ENCODE data around the gene CNTNAP2.

CNTNAP2 gene

GRCh38 chr7:148011753-148012152 is 1895.2 kb downstream of the CNTNAP2 start:
- Mint-ChIP-seq H3K36me3 (no peaks in the 10 kb centered on the region), H3K4me1 (ENCODE audit: low read depth) (no peaks in the 10 kb centered on the region), H3K9me3 (ENCODE audit: low read depth) (no peaks in the 10 kb centered on the region), H3K27me3 (peaks cover 3% of the 10 kb centered on the region), H3K27ac (no peak overlapping the region), H3K4me3 (no peak overlapping the region)

GRCh38 chr7:148014001-148014400 is 1897.4 kb downstream of the CNTNAP2 start:
- Mint-ChIP-seq H3K9me3 (ENCODE audit: low read depth) (no peaks in the 10 kb centered on the region), H3K36me3 (no peaks in the 10 kb centered on the region), H3K27ac (no peak overlapping the region), H3K27me3 (peaks cover 3% of the 10 kb centered on the region), H3K4me3 (no peak overlapping the region), H3K4me1 (ENCODE audit: low read depth) (no peaks in the 10 kb centered on the region)

GRCh38 chr7:148014541-148014940 is 1897.9 kb downstream of the CNTNAP2 start:
- H3K27ac Mint-ChIP-seq, result no peak overlapping the region
- H3K9me3 Mint-ChIP-seq (ENCODE audit: low read depth), result no peaks in the 10 kb centered on the region
- H3K4me3 Mint-ChIP-seq, result no peak overlapping the region
- peaks cover 3% of the 10 kb centered on the region for H3K27me3 Mint-ChIP-seq
- H3K36me3 Mint-ChIP-seq, result no peaks in the 10 kb centered on the region
- no peaks in the 10 kb centered on the region for H3K4me1 Mint-ChIP-seq (ENCODE audit: low read depth)

- Mint-ChIP-seq H3K9me3 (ENCODE audit: low read depth) (no peaks in the 10 kb centered on the region), H3K36me3 (no peaks in the 10 kb centered on the region)
Observed at GRCh38 chr7:148017126-148017525, 1900.5 kb downstream of the CNTNAP2 start.

DNA sequence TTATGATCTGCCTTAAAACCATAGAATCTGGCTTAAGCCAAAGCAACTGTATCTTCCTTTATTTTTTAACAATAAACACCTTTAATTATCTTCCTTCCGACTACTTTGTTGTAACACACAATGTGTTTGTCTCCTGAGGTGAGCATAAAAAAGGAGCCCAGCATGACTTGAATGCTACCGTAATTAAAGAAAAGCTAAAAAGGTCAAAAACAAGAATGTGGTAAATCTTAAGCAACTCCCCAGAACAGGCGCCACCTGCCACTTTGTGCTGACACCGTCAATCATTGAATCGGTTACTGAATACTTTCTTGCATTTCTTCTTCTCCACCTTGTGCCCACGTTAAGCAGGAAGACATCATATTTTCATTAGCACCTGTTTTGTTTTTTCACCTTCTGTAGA is 1904.1 kb downstream of the CNTNAP2 start:
- no peaks in the 10 kb centered on the region for H3K36me3 Mint-ChIP-seq
- H3K27me3 Mint-ChIP-seq, result peaks cover 3% of the 10 kb centered on the region
- no peaks in the 10 kb centered on the region for H3K4me1 Mint-ChIP-seq (ENCODE audit: low read depth)
- no peaks in the 10 kb centered on the region for H3K9me3 Mint-ChIP-seq (ENCODE audit: low read depth)
- H3K27ac Mint-ChIP-seq, result no peak overlapping the region
- no peak overlapping the region for H3K4me3 Mint-ChIP-seq

More at GRCh38 chr7:148017126-148017525, 1900.5 kb downstream of the CNTNAP2 start:
- Mint-ChIP-seq H3K27me3 (peaks cover 6% of the 10 kb centered on the region), H3K4me1 (ENCODE audit: low read depth) (no peaks in the 10 kb centered on the region), H3K4me3 (no peak overlapping the region), H3K27ac (no peak overlapping the region)

GRCh38 chr7:148021507-148022045 is 1905.0 kb downstream of the CNTNAP2 start:
- H3K4me3 Mint-ChIP-seq, result no peak overlapping the region
- H3K4me1 Mint-ChIP-seq (ENCODE audit: low read depth), result no peaks in the 10 kb centered on the region
- no peak overlapping the region for H3K27ac Mint-ChIP-seq
- peaks cover 3% of the 10 kb centered on the region for H3K27me3 Mint-ChIP-seq
- H3K9me3 Mint-ChIP-seq (ENCODE audit: low read depth), result no peaks in the 10 kb centered on the region
- no peaks in the 10 kb centered on the region for H3K36me3 Mint-ChIP-seq

GRCh38 chr7:148022832-148023231 is 1906.2 kb downstream of the CNTNAP2 start:
- peaks cover 3% of the 10 kb centered on the region for H3K27me3 Mint-ChIP-seq
- no peak overlapping the region for H3K27ac Mint-ChIP-seq
- H3K4me3 Mint-ChIP-seq, result no peak overlapping the region
- H3K36me3 Mint-ChIP-seq, result no peaks in the 10 kb centered on the region
- no peaks in the 10 kb centered on the region for H3K4me1 Mint-ChIP-seq (ENCODE audit: low read depth)
- no peaks in the 10 kb centered on the region for H3K9me3 Mint-ChIP-seq (ENCODE audit: low read depth)

DNA sequence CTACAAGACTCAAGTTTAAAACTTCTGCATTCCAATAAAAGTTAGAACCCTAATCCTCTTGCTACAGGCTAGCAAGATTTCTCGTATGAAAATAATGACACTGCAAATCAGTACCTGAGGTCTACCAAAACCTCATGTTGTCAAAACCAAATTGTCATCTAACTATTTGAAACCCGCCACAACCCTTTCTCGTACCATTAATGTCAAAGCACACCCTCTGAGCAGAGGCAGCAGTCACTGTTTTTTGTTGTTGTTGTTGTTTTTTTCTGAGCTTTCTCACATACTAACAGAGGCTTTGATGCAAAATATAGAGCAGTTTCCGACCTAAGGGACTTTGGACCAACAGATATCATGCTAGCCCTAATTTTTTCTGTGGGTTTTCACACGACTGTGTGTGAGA is 1910.1 kb downstream of the CNTNAP2 start:
- Mint-ChIP-seq H3K4me3 (no peak overlapping the region), H3K27me3 (no peaks in the 10 kb centered on the region), H3K4me1 (ENCODE audit: low read depth) (no peaks in the 10 kb centered on the region), H3K27ac (no peak overlapping the region), H3K9me3 (ENCODE audit: low read depth) (no peaks in the 10 kb centered on the region), H3K36me3 (no peaks in the 10 kb centered on the region)

GRCh38 chr7:148028165-148028564 is 1911.6 kb downstream of the CNTNAP2 start:
- Mint-ChIP-seq H3K4me1 (ENCODE audit: low read depth) (no peaks in the 10 kb centered on the region), H3K4me3 (no peak overlapping the region), H3K27ac (no peak overlapping the region), H3K9me3 (ENCODE audit: low read depth) (no peaks in the 10 kb centered on the region), H3K36me3 (no peaks in the 10 kb centered on the region), H3K27me3 (peaks cover 1% of the 10 kb centered on the region)

DNA sequence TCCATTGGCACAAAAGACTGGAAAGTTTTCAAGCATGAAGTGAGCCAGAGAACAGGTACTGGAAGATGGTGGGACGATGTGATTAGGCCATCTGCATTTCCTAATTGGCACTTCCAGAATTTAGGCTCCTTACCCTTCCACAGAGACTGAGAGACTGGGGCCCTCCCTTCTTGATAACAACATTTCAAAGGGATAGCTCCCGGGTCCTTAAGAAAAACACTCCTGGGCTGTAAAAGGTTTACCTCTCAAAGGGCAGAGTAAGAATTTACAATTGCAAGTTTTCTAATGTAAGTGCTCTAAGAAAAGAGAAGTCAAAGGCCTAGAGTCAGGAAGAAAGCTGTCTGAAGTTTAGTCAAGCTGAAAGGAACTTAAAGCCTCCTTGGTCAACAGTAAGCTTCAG is 1914.4 kb downstream of the CNTNAP2 start:
- H3K9me3 Mint-ChIP-seq (ENCODE audit: low read depth), result no peaks in the 10 kb centered on the region
- no peaks in the 10 kb centered on the region for H3K4me1 Mint-ChIP-seq (ENCODE audit: low read depth)
- H3K36me3 Mint-ChIP-seq, result no peaks in the 10 kb centered on the region
- H3K4me3 Mint-ChIP-seq, result no peak overlapping the region
- H3K27me3 Mint-ChIP-seq, result peaks cover 1% of the 10 kb centered on the region
- no peak overlapping the region for H3K27ac Mint-ChIP-seq

GRCh38 chr7:148031811-148032210 is 1915.2 kb downstream of the CNTNAP2 start:
- Mint-ChIP-seq H3K9me3 (ENCODE audit: low read depth) (no peaks in the 10 kb centered on the region), H3K4me3 (no peak overlapping the region), H3K27ac (no peak overlapping the region), H3K36me3 (no peaks in the 10 kb centered on the region), H3K27me3 (peaks cover 1% of the 10 kb centered on the region), H3K4me1 (ENCODE audit: low read depth) (no peaks in the 10 kb centered on the region)

DNA sequence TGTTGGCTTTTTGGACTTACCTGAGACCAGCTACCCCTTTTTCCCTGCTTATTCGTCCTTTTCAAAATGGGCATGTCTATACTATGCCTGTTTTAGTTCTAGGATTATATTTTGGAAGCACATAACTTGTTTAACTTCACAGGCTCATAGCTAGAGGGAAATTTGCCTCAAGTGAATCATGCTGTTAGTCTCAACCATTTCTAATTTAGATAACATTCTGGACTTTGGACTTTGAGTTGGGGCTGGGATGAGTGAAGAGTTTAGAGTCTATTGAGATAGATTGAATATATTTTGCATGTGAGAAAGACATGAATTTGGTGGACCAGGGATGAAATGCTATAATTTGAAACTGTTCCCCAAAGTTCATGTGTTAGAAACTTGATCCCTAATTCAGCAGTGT is 1919.3 kb downstream of the CNTNAP2 start:
- peaks cover 1% of the 10 kb centered on the region for H3K27me3 Mint-ChIP-seq
- H3K4me1 Mint-ChIP-seq (ENCODE audit: low read depth), result no peaks in the 10 kb centered on the region
- H3K27ac Mint-ChIP-seq, result no peak overlapping the region
- H3K4me3 Mint-ChIP-seq, result no peak overlapping the region
- no peaks in the 10 kb centered on the region for H3K36me3 Mint-ChIP-seq
- H3K9me3 Mint-ChIP-seq (ENCODE audit: low read depth), result no peaks in the 10 kb centered on the region

GRCh38 chr7:148037044-148037443 is 1920.4 kb downstream of the CNTNAP2 start:
- Mint-ChIP-seq H3K4me3 (no peak overlapping the region), H3K36me3 (no peaks in the 10 kb centered on the region), H3K4me1 (ENCODE audit: low read depth) (no peaks in the 10 kb centered on the region), H3K9me3 (ENCODE audit: low read depth) (no peaks in the 10 kb centered on the region), H3K27me3 (peaks cover 1% of the 10 kb centered on the region), H3K27ac (no peak overlapping the region)

GRCh38 chr7:148041156-148041555 is 1924.6 kb downstream of the CNTNAP2 start:
- H3K27me3 Mint-ChIP-seq, result no peaks in the 10 kb centered on the region
- no peaks in the 10 kb centered on the region for H3K36me3 Mint-ChIP-seq
- H3K4me3 Mint-ChIP-seq, result no peak overlapping the region
- H3K9me3 Mint-ChIP-seq (ENCODE audit: low read depth), result no peaks in the 10 kb centered on the region
- H3K27ac Mint-ChIP-seq, result no peak overlapping the region
- no peaks in the 10 kb centered on the region for H3K4me1 Mint-ChIP-seq (ENCODE audit: low read depth)

DNA sequence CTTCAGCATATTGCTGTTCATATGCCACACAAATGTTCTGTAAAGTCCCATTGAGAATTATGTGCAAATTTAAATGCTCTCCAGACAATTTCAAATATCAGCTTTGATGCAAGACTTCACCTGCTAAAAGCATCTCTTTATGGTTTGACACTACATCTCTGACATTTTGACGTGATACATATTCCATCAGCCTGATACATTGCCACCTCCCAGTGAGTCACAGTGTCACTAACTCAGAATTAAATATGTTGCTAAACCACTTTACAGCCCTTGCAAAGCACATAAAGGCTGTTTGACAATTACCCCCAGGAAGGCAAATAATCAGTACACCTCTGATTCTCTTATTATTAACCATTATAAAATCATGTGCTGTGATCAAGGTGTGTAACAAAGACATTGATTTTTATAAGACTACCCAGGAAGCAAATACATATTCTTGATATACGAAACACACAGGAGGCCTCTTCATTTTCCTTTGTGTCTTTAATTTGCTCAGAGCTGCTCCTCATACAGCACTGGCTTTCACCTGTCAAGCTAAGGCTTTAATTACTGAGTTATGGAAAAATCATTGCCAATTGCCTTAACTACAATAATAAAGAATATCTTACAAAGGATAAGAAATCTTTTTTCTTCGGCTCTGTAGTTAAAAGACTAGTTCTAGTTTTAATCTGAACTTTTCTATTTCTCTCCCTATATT is 1926.5 kb downstream of the CNTNAP2 start:
- no peaks in the 10 kb centered on the region for H3K9me3 Mint-ChIP-seq (ENCODE audit: low read depth)
- no peaks in the 10 kb centered on the region for H3K36me3 Mint-ChIP-seq
- H3K27ac Mint-ChIP-seq, result no peak overlapping the region
- no peaks in the 10 kb centered on the region for H3K4me1 Mint-ChIP-seq (ENCODE audit: low read depth)
- H3K27me3 Mint-ChIP-seq, result no peaks in the 10 kb centered on the region
- no peak overlapping the region for H3K4me3 Mint-ChIP-seq

GRCh38 chr7:148044173-148044572 is 1927.6 kb downstream of the CNTNAP2 start:
- H3K4me1 Mint-ChIP-seq (ENCODE audit: low read depth), result no peaks in the 10 kb centered on the region
- no peak overlapping the region for H3K4me3 Mint-ChIP-seq
- H3K36me3 Mint-ChIP-seq, result no peaks in the 10 kb centered on the region
- no peak overlapping the region for H3K27ac Mint-ChIP-seq
- no peaks in the 10 kb centered on the region for H3K27me3 Mint-ChIP-seq
- H3K9me3 Mint-ChIP-seq (ENCODE audit: low read depth), result no peaks in the 10 kb centered on the region

Data from activated naive CD8-positive, alpha-beta T cell (primary cell).